GM21528 (cell line): ENCODE measurements around the gene MTF2.
A peak's percentile ranks its signal among the peaks of the same experiment; 100 is the strongest.

Source experiments
- ATAC-seq: cut with Tn5 transposase; IDR thresholded peaks from one replicate; pipeline ENCODE4 v1.9.1; 2021; ENCODE audit warnings: mild to moderate bottlenecking, moderate library complexity; ENCODE audit not compliant: unreplicated experiment, low FRiP score

The MTF2 gene

GRCh38 chr1:93179886-93180722 lies 101.0 kb downstream of the MTF2 start, which contains the start of gene TMED5:
Gene TMED5, minus strand, starts transcription at chr1:93180413. Its CDS starts 171 bp downstream, at chr1:93180242.
- peak; percentile 89 for ATAC-seq

- ATAC-seq = peak; percentile 31
These were observed 101.9 kb downstream of the MTF2 start, which contains the start of gene CCDC18 for GRCh38 chr1:93180723-93181613. Gene CCDC18, plus strand, starts transcription at chr1:93180724. Its CDS starts 2,638 bp downstream, at chr1:93183362.

- no peak for ATAC-seq
These were observed 107.6 kb downstream of the MTF2 start for GRCh38 chr1:93186667-93187066.
